Astrocyte of the spinal cord (primary cell): Measurements from ENCODE around the gene NBPF3.

Experiments used
- DNase-seq: peaks from one replicate; pipeline ENCODE4 v3.0.0; 2011; ENCODE audit warnings: low read depth, low spot score
- H3K4me3 ChIP-seq: 2 replicates; pipeline ENCODE4 v1.5.1; 2011; ENCODE audit warnings: low read depth, mild to moderate bottlenecking, low read length, moderate library complexity
- in situ Hi-C: cut with HindIII; loops from 2 replicates; pipeline ENCODE4 v1.10.0; 2017; ENCODE audit warnings: low sequenced_read_pairs
- TF ChIP-seq, protein P1 (sequence below): IDR thresholded peaks from 2 replicates; pipeline ENCODE4 v1.5.1; 2012; ENCODE audit warnings: low read depth, mild to moderate bottlenecking, low read length, inconsistent platforms

The NBPF3 gene

DNA sequence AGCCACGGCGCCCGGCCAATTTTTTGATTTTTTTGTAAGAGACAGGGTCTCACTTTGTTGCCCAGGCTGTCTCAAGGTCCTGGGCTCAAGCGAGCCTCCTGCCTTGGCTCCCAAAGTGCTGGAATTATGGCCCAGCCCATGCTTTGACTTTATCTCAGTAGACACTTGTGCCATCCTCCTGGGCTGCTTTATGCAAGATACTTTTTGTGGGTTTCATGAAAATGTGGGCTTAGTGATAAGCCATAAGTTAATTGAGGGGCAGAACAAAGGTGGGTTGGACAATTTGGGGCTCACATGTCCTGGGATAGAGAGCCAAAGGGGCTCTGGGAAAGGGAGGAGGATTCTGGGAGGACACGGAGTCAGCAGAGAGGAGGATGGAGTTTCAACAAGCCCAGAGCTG, 91.3 kb downstream of the NBPF3 start:
- TF ChIP-seq, protein P1, sequence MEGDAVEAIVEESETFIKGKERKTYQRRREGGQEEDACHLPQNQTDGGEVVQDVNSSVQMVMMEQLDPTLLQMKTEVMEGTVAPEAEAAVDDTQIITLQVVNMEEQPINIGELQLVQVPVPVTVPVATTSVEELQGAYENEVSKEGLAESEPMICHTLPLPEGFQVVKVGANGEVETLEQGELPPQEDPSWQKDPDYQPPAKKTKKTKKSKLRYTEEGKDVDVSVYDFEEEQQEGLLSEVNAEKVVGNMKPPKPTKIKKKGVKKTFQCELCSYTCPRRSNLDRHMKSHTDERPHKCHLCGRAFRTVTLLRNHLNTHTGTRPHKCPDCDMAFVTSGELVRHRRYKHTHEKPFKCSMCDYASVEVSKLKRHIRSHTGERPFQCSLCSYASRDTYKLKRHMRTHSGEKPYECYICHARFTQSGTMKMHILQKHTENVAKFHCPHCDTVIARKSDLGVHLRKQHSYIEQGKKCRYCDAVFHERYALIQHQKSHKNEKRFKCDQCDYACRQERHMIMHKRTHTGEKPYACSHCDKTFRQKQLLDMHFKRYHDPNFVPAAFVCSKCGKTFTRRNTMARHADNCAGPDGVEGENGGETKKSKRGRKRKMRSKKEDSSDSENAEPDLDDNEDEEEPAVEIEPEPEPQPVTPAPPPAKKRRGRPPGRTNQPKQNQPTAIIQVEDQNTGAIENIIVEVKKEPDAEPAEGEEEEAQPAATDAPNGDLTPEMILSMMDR: no peak
- in situ Hi-C loops: no loop called here
- no peak for DNase-seq
- H3K4me3 ChIP-seq: no peak overlapping the region

DNA sequence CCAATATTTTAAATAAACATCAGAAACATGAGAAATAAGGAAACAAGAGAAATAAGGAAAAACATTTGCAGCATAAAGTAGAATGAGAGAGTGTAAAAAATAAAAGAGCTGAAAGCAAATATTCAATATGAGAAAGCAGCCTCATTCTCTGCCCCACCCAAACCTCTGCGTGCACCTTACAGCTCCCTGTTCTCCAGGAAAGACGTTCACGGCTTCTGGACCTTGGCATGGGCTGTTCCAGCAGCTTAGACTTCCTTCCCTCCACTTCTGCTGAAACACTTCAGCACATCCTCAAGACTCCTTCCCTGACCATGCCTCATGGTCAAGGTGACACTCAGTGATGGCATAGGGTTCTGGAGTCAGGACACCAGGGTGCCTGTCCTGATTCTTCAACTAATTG, 92.6 kb downstream of the NBPF3 start:
- DNase-seq: no peak
- TF ChIP-seq, protein P1: no peak
- in situ Hi-C loops: no loop called here
- H3K4me3 ChIP-seq: no peak overlapping the region

DNA sequence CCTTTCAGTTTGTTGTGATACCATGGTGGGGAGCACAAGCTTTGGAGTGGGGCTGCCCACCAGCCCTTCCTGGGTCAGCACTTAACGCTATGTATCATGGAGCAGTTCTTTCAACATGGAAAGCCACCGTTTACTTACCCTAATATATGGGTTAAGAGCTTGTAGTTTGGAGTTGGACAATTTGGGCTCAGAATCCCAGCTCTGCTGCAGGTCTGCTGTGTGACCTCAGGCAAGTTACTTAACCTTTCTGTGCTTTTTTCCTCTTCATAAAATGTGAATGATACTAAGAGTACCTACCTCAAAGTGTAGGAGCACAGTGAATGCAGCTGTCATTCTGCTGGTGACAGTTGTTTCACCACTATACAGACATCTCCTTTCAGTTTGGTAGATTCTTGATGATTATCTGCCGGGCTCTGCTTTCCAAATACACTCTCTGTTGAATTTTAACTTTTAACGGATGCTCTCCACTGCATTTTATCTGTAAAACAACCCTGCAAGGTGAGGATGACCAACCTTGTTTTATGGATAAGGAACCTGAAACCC, 93.1 kb downstream of the NBPF3 start:
- DNase-seq: no peak
- no peak overlapping the region for H3K4me3 ChIP-seq
- TF ChIP-seq, protein P1: no peak
- in situ Hi-C loops: no loop called here

DNA sequence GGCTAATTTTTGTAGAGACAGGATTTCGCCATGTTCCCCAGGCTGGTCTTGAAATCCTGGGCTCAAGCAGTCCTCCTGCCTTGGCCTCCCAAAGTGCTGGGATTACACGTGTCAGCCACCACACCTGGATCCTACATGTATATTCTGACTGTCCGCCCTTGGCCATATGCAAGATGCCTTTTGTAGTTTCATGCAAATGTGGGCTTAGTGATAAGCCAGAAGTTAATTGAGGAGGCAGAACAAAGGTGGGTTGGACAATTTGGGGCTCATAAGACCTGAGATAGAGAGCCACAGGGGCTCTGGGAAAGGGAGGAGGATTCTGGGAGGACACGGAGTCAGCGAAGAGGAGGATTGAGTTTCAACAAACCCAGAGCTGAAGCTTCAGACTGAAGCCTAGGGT, 94.2 kb downstream of the NBPF3 start:
- H3K4me3 ChIP-seq: no peak overlapping the region
- in situ Hi-C loops: no loop called here
- TF ChIP-seq, protein P1: no peak
- no peak for DNase-seq
